ENCODE data around the gene EIF1B.
"Not testable (repeated sequence)": the region's sequence is repeated elsewhere in the genome, so short reads cannot be mapped to it uniquely, and the experiment has no call there.

The EIF1B gene

GRCh38 chr3:40309418-40309924 lies at the start of gene EIF1B:
TSS of gene EIF1B (plus strand) at chr3:40309707. CDS start at chr3:40309942, 235 bp downstream.
- peak; percentile 99 to 100 (median 99) for DNase-seq

GRCh38 chr3:40262331-40262730 lies 47.2 kb upstream of the EIF1B start:
- DNase-seq, result no peak

DNA sequence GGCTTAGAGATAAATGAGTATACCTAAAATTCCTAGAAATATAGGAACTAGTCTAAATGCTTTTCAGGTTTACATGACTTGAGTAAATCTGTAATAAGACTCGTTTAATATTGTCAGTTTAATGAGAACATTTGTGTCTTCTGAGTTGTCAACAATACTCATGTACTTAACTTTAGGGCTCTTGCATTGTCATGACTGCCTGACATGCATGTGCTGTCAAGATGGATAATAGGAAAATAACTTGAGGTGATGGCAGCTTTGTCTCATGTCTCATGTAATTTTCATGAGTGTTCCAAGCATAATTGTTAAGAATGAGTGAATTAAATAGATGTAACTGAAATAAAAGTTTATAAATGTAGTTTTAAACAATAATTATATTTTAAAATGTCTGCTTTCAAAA lies 45.1 kb upstream of the EIF1B start:
- DNase-seq, result no peak

- DNase-seq, result no peak
Measured at GRCh38 chr3:40265181-40265580, 44.3 kb upstream of the EIF1B start.

GRCh38 chr3:40267937-40268724 lies 41.4 kb upstream of the EIF1B start:
- DNase-seq, result no peak

GRCh38 chr3:40268802-40269524 lies 40.5 kb upstream of the EIF1B start:
- DNase-seq, result no peak

- DNase-seq, result no peak
Measured at GRCh38 chr3:40278791-40279190, 30.7 kb upstream of the EIF1B start.

GRCh38 chr3:40281995-40282394 lies 27.5 kb upstream of the EIF1B start:
- DNase-seq, result no peak

DNA sequence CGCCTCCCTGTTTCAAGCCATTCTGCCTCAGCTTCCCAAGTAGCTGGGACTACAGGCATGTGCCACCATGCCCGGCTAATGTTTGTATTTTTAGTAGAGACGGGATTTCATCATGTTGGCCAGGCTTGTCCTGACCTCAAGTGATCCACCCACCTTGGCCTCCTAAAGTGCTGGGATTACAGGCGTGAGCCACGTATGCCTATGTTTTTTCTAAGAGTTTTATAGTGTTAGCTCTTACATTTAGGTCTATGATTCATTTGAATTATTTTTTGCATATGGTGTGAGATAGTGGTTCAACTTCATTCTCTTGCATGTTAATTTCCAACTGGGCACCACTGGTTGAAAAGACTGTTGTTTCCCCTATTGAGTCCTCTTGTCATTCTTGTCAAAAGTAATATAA lies 26.4 kb upstream of the EIF1B start:
- not testable (repeated sequence) for DNase-seq

- DNase-seq, result no peak
Measured at GRCh38 chr3:40287248-40287647, 22.3 kb upstream of the EIF1B start.

DNA sequence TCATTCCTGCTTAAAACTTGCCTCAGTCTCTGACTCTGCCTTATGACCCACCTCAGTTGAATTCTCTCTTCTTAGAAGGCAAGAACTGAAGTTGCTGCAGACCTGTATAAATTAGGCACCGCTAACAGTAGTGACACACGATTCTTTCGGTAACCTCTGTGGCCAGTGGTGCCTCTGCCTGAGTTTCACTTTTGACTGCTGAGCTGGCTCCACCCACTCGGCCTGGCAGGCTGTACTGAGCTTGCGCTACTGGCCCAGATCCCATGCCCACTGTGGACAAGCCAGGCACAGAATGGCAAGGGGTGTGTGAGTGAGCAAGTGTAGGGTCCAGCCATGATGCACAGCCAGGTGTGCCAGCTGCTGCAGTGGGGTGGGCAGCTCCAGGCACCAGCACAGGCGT lies 19.1 kb upstream of the EIF1B start:
- DNase-seq, result peak in 1 of 3 donors; percentile 17

DNA sequence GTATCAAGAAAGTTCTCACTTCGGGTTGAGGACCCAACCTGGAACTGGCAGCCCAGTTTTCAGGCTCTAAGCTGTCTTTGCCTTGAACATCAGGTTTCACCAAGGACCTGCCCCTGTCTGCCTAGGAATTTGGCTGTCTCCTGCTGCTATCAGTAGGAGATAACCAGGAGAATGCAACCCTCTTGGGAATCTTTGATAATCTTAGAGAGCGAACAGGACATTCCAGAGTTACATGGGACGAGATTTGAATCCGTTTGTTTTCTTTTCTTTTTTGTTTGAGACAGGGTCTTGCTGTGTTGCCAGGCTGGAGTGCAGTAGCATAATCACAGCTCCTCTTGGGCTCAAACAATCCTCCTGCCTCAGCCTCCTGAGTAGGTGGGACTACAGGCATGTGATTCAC lies 18.0 kb upstream of the EIF1B start:
- no peak for DNase-seq

DNA sequence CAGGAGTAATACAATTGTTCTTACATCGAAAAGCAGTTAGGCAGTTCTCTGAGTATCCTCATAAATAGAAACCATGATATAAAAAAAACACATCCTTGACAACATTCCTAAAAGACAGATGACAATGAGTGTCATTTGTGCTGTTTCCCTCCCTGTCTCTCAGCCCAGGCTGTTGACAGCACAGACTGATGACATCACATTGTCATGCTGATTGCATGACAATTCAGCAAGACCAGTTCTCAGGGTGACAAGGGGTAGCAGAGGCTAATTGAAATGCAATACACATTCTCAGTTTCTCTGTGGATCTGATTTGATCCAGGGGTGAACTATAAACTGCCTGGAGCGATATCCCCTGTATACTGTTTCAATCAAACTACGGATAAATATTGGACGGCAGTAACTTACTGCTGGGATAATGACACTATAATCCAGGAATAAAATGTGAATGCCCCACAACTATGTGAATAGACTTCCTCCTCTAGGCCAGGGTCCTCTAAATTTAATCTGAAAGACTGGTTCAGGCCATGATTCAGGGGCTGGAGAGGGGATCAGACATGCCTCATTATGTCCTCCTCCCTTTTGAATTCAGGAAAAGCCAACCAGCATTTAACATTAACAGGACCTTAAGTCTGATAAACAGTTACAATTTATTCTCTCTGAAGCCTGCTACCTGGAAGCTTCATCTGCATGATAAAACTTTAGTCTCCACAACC lies 16.7 kb upstream of the EIF1B start:
- DNase-seq, result peak; percentile 54 to 64 (median 64)

DNA sequence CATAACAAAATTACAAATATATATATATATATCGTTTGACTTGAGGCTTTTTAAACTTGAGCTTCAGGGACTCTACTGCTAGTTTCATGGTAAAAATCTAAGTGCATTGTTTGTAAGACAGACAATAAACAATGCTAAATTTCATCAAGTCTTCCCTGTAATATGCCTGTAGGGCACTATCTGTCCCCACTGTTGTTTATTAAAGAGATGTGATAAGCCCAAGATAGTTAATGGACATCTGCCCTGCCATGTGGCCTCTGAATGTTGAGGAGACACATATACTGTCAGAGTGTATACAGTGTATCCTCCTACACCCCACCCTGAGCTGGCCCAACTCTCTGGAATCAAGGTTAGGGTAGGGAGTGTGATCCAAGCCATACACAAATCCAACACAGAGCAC lies 15.1 kb upstream of the EIF1B start:
- DNase-seq, result no peak

- DNase-seq, result no peak
Measured at GRCh38 chr3:40298075-40298474, 11.4 kb upstream of the EIF1B start.

DNA sequence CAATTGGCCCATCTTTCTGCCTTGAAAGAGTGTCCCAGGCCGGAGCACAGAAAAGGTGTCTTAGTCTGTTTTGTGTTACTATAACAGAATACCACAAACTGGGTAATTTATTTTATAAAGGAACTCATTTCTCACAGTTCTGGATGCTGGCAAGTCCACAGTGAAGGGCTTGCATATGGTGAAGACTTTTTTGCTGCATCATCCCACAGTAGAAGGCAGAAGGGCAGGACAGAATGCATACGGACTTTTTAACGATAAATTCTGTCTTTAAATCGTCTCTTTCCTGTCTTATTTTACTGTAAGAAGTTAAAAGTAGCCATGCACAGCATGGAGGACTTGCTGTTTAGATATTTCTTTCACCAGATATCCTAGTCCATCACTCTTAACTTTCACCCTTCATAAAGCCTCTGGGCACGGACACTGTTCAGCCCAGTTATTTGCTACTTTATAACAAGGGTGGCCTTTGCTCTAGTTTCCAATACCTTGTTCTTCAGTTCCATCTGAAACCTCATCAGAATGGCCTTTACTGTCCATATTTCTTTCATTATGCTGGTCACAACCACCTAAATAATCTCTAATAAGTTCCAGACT lies 10.3 kb upstream of the EIF1B start:
- no peak for DNase-seq

DNA sequence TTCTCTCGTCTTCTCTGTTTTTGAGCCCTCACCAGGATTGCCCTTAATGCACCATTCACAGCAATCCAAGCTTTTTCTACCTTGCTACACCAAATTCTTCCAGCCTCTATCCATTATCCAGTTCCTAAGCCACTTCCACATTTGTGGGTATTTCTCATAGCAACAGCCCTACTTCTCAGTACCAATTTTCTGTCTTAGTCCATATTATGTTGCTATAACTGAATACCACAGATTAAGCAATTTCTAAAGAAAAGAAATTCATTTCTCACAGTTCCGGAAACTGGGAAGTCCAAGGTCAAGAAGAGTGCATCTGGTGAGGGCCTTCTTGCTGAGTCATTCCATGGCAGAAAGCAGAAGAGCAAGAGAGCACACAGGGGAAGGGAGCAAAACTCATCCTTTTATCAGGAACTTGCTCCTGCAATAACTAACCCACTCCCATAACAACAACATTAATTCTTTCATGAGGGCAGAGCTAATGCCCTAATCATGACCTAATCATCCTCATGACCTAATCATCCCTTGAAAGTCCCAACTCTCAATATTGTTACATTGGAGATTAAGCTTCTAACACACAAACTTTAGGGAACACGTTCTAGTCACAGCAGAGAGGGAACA lies 9.7 kb upstream of the EIF1B start:
- peak; percentile 88 to 98 (median 96) for DNase-seq

- DNase-seq, result no peak
Measured at GRCh38 chr3:40302784-40303183, 6.7 kb upstream of the EIF1B start.

DNA sequence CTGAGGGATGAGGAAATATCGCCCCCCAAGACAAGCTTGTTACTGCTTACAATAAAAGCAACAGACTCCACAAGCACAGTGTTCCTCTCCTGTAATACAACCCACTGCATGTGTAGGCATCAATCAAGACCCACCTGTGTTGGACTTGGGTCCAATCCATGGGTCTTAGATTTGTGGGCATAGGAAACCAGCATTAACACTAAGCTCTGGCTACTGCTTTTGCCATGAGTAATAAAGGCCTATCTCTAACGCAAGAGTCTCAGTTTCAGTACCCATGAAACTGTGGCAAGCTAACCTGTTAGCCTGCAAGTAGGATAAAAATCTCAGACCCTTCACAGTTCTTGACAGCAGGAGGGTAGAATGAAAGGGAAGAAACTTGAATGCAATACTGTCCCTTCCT lies 5.2 kb upstream of the EIF1B start:
- DNase-seq, result no peak

DNA sequence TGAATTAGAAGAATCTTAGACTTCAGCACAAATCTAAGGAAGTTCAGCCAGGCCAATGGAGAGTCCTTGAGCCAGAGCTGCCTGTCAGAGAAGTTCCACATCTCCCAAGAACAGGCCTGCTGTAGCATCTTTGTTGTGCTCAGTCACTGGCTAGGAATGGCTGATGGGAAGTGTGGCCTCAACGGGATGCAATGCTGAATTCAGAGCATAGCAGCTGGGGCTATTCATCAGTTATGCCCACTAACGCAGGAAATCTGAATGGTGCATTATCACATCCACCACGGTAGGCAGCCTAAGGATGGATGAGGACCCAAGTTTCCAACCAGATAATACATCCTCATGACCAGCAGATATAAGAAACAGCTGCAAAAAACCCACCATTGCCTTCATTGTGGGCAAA lies 3.2 kb upstream of the EIF1B start:
- DNase-seq, result no peak

GRCh38 chr3:40307176-40307575 lies 2.3 kb upstream of the EIF1B start:
- no peak for DNase-seq

- peak in 1 of 3 donors; percentile 5 for DNase-seq
Measured at GRCh38 chr3:40308725-40309417, 636 bp upstream of the EIF1B start.
